Activated CD4-positive, alpha-beta T cell treated with anti-CD3 and anti-CD28 coated beads, Interleukin-2, Interleukin-4, amounts not matched to agents 100 ng/mL and 50 ng/mL, durations not matched to agents 16 hours and 8 hours (primary cell): Measurements from ENCODE around the gene PLD3.
"Not testable (repeated sequence)": the region's sequence is repeated elsewhere in the genome, so short reads cannot be mapped to it uniquely, and the experiment has no call there.

Experiments
- DNase-seq: peaks from one replicate; pipeline ENCODE4 v3.0.0-alpha.2; 2020; ENCODE audit warnings: low spot score

The PLD3 gene

DNA sequence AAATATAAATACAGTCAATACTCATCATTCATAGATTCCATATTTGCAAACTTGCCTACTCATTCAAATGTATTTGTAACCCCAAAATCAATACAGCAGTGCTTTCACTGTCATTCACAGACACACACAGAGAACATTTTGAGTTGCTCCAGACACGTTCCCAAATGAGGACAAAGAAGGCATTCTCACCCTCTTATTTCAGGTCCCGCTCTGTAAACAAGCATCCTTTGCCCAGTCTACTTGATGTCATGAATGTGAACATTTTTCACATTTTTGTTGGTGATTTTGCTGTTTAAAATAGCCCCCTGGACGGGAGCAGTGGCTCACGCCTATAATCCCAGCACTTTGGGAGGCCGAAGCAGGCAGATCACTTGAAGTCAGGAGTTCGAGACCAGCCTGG, 15.8 kb upstream of the PLD3 start:
- no peak for DNase-seq

DNA sequence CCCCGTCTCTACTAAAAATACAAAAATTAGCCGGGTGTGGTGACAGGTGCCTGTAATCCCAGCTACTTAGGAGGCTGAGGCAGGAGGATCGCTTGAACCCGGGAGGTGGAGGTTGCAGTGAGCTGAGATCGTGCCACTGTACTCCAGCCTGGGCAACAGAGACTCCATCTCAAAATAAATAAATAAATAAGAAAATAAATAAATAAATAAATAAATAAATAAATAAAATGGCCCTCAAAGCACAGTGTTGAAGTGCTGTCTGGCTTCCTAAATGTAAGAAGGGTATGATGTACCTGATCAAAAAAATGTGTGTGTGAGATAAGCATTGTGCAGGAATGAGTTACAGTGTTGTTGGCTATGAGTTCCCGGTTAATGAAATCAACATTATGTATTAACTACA, 15.4 kb upstream of the PLD3 start:
- not testable (repeated sequence) for DNase-seq

DNA sequence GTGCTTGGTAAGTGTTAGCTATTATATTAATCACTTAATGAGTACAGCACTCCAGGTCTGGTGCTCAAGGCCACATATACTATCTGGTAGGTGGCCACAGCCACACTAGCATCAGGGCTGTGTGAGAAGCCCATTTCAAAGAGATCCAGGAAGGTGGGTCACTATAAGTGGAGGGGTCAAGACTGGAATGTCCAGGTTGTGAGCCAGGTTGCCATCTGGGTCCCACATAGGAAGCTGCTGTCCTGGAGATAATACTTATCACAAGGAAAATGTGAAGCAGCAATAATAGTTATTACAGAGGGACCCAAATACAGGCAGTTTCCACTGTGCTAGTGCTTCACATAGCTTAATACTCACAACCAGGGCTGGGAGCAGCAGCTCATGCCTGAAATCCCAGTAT, 13.4 kb upstream of the PLD3 start:
- no peak for DNase-seq

DNA sequence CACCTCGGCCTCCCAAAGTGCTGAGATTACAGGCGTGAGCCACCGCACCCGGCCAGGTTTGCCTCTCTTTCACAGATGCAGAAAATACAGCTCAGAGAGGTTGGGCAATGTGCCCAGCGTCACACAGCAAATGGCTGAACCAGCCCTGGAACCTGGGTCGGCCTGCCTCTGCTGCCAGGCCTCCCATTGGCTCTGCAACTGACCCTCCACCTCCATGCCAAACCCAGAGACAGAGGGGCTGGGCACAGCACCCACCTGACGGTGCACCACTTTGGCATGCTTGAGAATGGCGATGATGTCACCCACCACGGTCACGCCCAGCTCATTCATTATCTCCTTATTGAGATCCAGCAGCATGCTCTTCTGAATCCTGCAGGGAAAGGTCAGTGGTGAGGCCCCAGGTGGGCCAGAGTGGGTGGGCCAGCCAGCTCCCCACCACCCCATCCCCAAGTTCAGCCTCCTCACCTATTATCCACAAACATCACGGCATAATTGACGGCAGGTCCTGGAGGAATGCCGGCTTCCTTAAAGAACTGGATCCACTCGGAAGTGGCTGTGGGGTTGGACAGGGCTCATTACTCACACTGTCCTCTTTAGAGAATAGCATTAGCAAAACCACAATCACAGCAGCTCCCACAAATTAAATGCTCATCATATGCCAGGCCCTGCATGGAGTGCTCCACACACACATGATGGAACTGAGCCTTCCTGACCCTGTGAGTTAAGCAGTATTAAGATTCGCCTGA, 12.5 kb upstream of the PLD3 start:
- DNase-seq: no peak

GRCh38 chr19:40336601-40336900, 11.9 kb upstream of the PLD3 start:
- DNase-seq: no peak

DNA sequence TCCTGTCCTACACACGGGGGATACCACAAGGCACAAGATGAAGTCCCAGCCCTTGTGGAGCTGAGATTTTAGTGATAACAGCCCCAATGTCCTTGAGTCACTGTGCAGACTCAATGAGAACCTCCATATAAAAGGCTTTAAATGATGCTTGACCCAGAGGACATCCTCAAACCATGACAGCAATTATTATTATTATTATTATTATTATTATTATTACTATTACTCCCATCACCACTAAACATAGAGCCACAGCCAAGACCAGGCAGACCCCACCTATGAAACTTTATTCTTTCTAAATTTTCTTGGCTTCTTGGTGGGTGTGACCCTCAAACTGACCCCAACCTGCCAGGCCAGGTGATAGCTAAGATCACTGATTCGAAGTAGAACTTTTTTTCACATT, 11.4 kb upstream of the PLD3 start:
- no peak for DNase-seq

GRCh38 chr19:40337594-40337993, 10.9 kb upstream of the PLD3 start:
- DNase-seq: no peak

DNA sequence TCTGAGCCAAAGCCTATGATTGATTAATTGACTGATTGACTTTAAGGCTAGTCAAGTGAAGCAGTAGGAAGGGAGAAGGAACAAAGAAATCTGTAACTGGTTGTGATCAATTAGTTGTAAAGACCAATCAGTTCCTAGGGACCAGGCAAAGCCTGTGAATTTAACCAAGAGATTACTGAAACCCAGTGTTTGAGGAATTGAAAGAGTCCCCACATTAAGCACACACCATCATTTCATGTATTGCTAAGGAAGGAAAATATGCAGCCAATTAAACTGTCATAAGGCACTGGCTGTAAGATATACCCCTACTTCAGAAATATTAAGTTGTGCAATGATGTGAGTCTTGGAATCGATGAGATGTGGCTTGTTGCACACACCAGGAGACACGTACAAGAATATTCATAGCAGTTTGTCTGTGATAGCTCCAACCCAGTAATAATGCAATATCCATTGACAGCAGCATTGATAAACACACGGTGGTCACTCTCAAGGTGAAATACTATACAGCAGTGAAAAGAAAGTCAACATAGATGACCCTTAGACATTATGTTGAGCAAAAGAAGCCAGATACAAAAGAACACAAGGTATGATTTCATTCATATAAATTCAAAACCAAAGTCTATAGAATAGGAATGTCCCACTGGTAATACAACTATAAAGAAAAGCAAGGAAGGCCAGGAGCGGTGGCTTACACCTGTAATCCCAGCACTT, 9.3 kb upstream of the PLD3 start:
- DNase-seq: no peak

- no peak for DNase-seq
These were observed 6.7 kb upstream of the PLD3 start for GRCh38 chr19:40341601-40342482.

DNA sequence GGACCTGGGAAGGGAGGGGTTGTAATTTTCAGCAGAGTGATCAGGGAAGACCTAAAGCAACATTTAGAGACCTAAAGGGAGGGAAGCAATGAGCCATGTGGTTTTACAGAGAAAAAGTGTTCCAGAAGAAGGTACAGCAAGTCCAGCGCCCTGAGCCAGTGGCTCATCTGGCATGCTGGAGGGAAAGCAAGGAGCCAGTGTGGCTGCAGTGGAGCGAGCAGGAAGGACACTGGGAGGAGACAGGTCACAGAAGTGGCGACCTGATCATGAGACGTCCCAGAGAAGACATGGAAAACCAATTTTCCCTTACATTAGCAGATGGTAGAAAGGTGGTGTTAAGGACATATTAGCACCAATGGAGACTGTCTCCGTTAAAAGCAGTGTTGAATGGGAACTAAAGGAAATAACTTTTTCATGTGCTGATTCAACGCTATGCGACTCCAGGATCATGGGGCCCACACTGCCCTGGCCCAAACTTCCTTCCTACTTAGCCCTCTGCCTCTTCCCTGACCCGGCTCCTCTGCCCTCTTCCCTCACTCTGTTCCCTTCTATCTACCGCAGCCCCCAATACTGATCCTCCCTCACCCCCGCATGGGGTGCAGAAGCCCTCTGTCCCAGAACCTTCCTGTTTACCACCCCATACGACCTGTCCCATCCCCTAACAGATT, 5.7 kb upstream of the PLD3 start:
- no peak for DNase-seq

DNA sequence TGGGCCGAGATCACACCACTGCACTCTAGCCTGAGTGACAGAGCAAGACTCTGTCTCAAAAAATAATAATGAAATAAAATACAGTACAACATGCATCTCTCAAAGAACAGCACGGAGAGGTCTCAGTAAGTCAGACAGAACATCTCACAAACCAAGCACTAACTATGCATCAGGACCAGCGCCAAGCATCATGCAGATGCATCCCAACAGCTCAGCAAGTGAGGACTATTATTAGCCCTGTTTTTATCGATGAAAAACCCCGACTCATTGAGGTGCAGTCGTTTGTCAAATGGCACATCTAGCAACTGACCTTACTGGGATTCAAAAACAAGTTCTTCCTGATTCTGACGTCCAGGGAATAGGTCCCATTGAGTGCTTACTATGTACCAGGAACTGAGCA, 4.1 kb upstream of the PLD3 start:
- DNase-seq: no peak

- peak; percentile 10 for DNase-seq
These were observed 539 bp downstream of the PLD3 start for GRCh38 chr19:40348961-40349507.

- no peak for DNase-seq
These were observed 7.6 kb downstream of the PLD3 start for GRCh38 chr19:40355975-40356680.

DNA sequence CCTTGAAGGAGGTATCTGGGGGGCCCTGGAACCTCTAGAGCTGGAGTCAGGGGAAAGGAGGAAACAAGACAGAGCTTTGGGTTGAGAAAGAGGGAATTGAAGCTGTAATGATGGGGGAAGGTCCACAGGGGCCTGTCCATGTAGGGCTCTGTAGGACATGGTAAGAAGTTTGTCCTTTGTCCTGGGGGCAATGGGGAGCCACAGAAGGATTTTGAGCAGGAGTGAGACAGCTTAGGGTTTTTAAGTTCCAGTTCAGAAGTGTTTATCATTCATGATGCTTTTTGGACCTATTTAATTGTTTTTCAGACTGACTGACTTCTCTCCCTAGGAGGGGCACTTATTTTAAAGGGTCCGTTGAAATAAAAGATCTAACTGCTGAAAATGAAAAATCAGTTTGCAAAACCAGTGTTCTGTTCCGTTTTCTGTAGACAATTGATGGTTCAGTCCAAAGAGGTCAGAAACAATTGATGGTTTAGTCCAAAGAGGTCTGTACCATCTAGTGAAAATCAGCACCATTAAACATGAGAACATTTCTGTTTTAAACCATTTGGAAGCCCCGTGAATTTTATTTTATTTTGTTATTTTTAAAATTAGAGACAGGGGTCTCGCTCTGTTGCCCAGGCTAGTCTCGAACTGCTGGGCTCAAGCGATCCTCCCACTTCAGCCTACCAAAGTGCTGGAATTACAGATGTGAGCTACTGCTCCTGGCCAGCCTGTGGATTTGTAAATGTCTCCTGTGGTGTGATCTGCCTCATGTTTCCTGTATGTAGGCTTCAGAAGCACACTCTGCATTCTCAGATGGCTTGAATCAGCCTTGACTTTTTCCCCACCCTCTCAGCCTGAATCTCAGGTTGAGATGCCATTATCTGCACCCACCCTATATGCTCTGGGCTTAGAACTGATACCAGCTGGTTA, 8.4 kb downstream of the PLD3 start:
- no peak for DNase-seq

DNA sequence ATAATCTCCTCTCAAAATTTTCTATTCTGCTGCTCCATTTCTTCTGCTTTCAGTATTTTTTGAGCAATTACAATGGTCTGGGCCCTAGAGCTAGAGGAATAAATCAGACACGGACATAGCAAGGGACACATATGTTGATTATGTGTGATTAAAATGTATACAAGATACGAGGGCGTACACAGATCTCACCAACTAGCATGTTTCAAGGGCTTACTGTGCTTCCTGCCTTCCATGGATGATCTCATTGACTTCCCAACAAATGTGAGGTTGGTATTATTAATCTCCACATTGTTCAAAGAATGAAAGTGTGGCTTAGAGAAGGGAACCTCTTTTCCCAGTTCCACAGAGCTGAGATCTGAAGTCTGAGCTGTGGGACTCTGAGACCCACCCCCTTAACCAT, 9.1 kb downstream of the PLD3 start:
- no peak for DNase-seq

- DNase-seq: no peak
These were observed 10.3 kb downstream of the PLD3 start for GRCh38 chr19:40358773-40359172.

- DNase-seq: no peak
These were observed 11.7 kb downstream of the PLD3 start for GRCh38 chr19:40360020-40360707.

DNA sequence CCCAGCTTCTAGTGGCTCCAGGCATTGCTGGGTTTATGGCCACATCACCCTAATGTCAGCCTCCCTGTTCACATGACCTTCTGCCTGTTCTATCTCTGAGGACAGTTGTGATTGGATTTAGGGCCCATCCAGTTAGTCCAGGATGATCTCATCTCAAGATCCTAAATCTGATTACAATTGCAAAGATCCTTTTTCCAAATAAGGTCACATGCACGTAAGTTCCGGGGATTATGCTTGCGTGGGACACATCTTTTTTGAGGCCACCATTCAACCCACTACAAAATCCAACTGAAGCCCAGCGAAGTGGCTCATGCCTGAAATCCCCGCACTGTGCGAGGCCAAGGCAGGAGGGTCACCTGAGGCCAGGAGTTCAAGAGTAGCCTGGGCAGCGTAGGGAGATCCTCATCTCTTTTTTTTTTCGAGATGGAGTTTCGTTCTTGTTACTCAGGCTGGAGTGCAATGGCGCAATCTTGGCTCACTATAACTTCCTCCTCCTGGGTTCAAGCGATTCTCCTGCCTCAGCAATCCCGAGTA, 12.3 kb downstream of the PLD3 start:
- no peak for DNase-seq

DNA sequence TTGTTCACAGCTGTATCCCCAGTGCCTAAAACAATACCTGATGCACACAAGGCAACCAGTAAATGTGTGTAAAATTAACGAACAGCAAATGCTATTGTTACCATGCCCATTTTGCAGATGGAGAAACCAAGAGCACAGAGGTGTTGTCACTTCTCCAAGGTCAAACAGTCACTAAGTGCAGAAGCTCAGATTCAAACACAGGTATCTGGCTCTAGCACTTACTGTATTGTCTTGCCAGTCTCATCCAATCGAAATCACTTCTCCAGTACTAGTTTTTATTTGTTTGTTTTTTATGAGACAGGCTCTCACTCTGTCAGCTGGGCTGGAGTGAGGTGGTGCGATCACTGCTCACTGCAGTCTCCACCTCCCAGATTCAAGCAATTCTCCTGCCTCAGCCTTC, 13.7 kb downstream of the PLD3 start:
- no peak for DNase-seq

DNA sequence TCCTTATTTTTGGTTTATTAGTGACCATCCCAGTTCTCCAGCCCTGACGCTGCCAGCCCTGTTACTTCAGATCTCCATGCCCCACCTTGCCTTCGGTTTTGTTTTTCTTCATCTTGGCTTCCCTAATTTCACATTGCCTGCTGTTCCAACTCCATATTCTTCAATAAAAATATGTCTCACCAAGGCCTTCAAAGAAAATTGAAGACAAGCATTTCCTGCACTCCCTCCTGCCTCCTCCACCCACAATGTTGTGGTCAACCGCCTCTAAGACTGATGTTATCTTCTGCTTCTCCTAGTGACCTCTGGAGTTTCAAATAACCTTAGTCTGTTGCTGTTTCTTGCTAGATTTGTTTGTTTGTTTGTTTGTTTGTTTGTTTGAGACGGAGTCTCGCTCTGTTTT, 14.6 kb downstream of the PLD3 start:
- no peak for DNase-seq
